Astrocyte (in vitro differentiated cells and primary cell): ENCODE results near the gene ZC3H11A. TPM values are rescaled to one million over a fixed set of nuclear protein-coding genes. Genes with fewer than 3 reads are reported as not detected.

Experiments
- DNase-seq: peaks from one replicate; pipeline ENCODE4 v3.0.0-alpha.2; 2010; ENCODE audit warnings: low read depth
- FAIRE-seq: peaks from 2 replicates; lab custom pipeline; 2011; peaks lifted over from hg19 to GRCh38; lab: Jason Lieb, UNC
- H2AFZ ChIP-seq: 2 replicates; pipeline ENCODE4 v1.6.0; 2012; ENCODE audit warnings: low read depth, low read length, inconsistent platforms
- H3K27ac ChIP-seq: 2 replicates; pipeline ENCODE4 v1.5.1; 2011; ENCODE audit warnings: low read depth, low read length, inconsistent platforms
- H3K27me3 ChIP-seq: 2 replicates; pipeline ENCODE4 v1.6.0; 2011; ENCODE audit warnings: low read length, inconsistent platforms; ENCODE audit not compliant: insufficient read depth
- H3K36me3 ChIP-seq: 2 replicates; pipeline ENCODE4 v1.5.1; 2011; ENCODE audit warnings: low read length, inconsistent platforms; ENCODE audit not compliant: insufficient read depth
- H3K4me1 ChIP-seq: 2 replicates; pipeline ENCODE4 v1.5.1; 2011; ENCODE audit warnings: low read length, inconsistent platforms; ENCODE audit not compliant: insufficient read depth
- H3K4me2 ChIP-seq: 2 replicates; pipeline ENCODE4 v1.6.0; 2012; ENCODE audit warnings: low read length, inconsistent platforms
- H3K4me3 ChIP-seq: 2 replicates; pipeline ENCODE4 v1.5.1; 2011; ENCODE audit warnings: low read depth, mild to moderate bottlenecking, low read length, inconsistent platforms; ENCODE audit not compliant: insufficient read depth
- H3K79me2 ChIP-seq: 2 replicates; pipeline ENCODE4 v1.6.0; 2012; ENCODE audit warnings: mild to moderate bottlenecking, low read length, inconsistent platforms; ENCODE audit not compliant: insufficient read depth
- H3K9ac ChIP-seq: 2 replicates; pipeline ENCODE4 v1.6.0; 2012; ENCODE audit warnings: mild to moderate bottlenecking, low read length, inconsistent platforms
- H3K9me3 ChIP-seq: 2 replicates; pipeline ENCODE4 v1.5.1; 2012; ENCODE audit warnings: low read depth, mild to moderate bottlenecking, low read length, inconsistent platforms; ENCODE audit not compliant: insufficient read depth
- H4K20me1 ChIP-seq: 2 replicates; pipeline ENCODE4 v1.6.0; 2012; ENCODE audit warnings: low read length, inconsistent platforms; ENCODE audit not compliant: insufficient read depth
- H3K27ac Mint-ChIP-seq: one replicate; pipeline ENCODE4 v1.8.0; 2021; ENCODE audit warnings: mild to moderate bottlenecking, mixed read lengths; ENCODE audit not compliant: unreplicated experiment
- H3K27me3 Mint-ChIP-seq: one replicate; pipeline ENCODE4 v1.8.0; 2021; ENCODE audit warnings: low read depth, mixed read lengths; ENCODE audit not compliant: unreplicated experiment
- H3K36me3 Mint-ChIP-seq: one replicate; pipeline ENCODE4 v1.8.0; 2021; ENCODE audit warnings: low read depth, mixed read lengths; ENCODE audit not compliant: unreplicated experiment
- H3K4me1 Mint-ChIP-seq: one replicate; pipeline ENCODE4 v1.8.0; 2021; ENCODE audit warnings: low read depth, mixed read lengths; ENCODE audit not compliant: unreplicated experiment
- H3K4me3 Mint-ChIP-seq: one replicate; pipeline ENCODE4 v1.8.0; 2021; ENCODE audit warnings: mild to moderate bottlenecking, moderate library complexity, mixed read lengths; ENCODE audit not compliant: unreplicated experiment
- H3K9me3 Mint-ChIP-seq: one replicate; pipeline ENCODE4 v1.8.0; 2021; ENCODE audit warnings: mild to moderate bottlenecking, mixed read lengths; ENCODE audit not compliant: unreplicated experiment
- CTCF ChIP-seq: IDR thresholded peaks from 2 replicates; pipeline ENCODE4 v1.5.1; 2011; ENCODE audit warnings: low read depth, mild to moderate bottlenecking, inconsistent platforms, low read length, moderate library complexity; ENCODE audit not compliant: insufficient read depth
- EZH2 ChIP-seq: IDR thresholded peaks from 2 replicates; pipeline ENCODE4 v1.6.1; 2012; ENCODE audit warnings: mild to moderate bottlenecking, low read length, inconsistent platforms; ENCODE audit not compliant: insufficient read depth
- total RNA-seq: library from RNA; stranded (reverse); gene quantifications from 2 replicates; pipeline ENCODE4 v1.2.1, GENCODE V29; 2021

The ZC3H11A gene
- total RNA-seq, 1 donor from 2014 or later: 87.4 TPM

DNA sequence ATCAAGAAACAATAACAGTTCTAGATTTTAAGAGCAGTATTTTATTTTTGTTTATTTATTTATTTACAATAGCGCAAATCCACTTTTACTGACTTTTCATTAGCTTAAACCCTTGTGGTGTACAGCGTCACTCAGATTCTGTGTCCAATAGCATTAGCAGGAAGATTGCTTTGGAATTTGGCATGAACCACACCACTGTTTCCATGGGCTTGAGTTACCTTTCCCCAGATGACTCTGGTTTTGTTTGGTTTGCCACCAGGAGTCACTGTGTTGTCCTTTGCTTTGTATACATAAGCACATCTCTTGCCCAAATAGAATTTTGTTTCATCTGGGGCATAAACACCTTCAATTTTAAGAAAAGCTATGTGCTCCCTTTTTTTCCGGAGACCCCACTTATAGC lies 40.1 kb downstream of the ZC3H11A start:
- no peaks in the 10 kb centered on the region for H3K9me3 ChIP-seq
- no peaks in the 10 kb centered on the region for H3K27me3 ChIP-seq
- FAIRE-seq (no peak), DNase-seq (no peak)
- TF ChIP-seq EZH2 (no peak), CTCF (no peak)
- no peaks in the 10 kb centered on the region for H3K27me3 Mint-ChIP-seq
- H2AFZ ChIP-seq: no peak overlapping the region
- H3K36me3 ChIP-seq: peaks cover 61% of the 10 kb centered on the region
- H3K9me3 Mint-ChIP-seq: no peaks in the 10 kb centered on the region
- H3K4me2 ChIP-seq: no peak overlapping the region
- H3K4me3 Mint-ChIP-seq: no peak overlapping the region
- H4K20me1 ChIP-seq: peaks cover 31% of the 10 kb centered on the region
- peaks cover 4% of the 10 kb centered on the region for H3K79me2 ChIP-seq
- H3K9ac ChIP-seq: no peak overlapping the region
- no peaks in the 10 kb centered on the region for H3K4me1 ChIP-seq
- no peak overlapping the region for H3K27ac Mint-ChIP-seq
- H3K27ac ChIP-seq: no peak overlapping the region
- peaks cover 19% of the 10 kb centered on the region for H3K36me3 Mint-ChIP-seq
- H3K4me1 Mint-ChIP-seq: no peaks in the 10 kb centered on the region
- H3K4me3 ChIP-seq: no peak overlapping the region

- Histone ChIP-seq H3K27ac (no peak overlapping the region), H3K4me1 (no peaks in the 10 kb centered on the region), H3K4me3 (no peak overlapping the region), H3K27me3 (no peaks in the 10 kb centered on the region), H3K9ac (no peak overlapping the region), H3K9me3 (no peaks in the 10 kb centered on the region), H3K79me2 (peaks cover 6% of the 10 kb centered on the region), H4K20me1 (peaks cover 39% of the 10 kb centered on the region), H3K4me2 (no peak overlapping the region), H2AFZ (no peak overlapping the region), H3K36me3 (peaks cover 59% of the 10 kb centered on the region)
- H3K27me3 Mint-ChIP-seq: no peaks in the 10 kb centered on the region
- H3K9me3 Mint-ChIP-seq: no peaks in the 10 kb centered on the region
- H3K27ac Mint-ChIP-seq: peak overlapping the region; percentile 16
- H3K4me3 Mint-ChIP-seq: no peak overlapping the region
- TF ChIP-seq EZH2: no peak
- no peak for TF ChIP-seq CTCF
- no peaks in the 10 kb centered on the region for H3K4me1 Mint-ChIP-seq
- peaks cover 24% of the 10 kb centered on the region for H3K36me3 Mint-ChIP-seq
- DNase-seq: peak; percentile 23
- no peak for FAIRE-seq
These were observed 43.7 kb downstream of the ZC3H11A start for GRCh38 chr1:203839081-203839480.

DNA sequence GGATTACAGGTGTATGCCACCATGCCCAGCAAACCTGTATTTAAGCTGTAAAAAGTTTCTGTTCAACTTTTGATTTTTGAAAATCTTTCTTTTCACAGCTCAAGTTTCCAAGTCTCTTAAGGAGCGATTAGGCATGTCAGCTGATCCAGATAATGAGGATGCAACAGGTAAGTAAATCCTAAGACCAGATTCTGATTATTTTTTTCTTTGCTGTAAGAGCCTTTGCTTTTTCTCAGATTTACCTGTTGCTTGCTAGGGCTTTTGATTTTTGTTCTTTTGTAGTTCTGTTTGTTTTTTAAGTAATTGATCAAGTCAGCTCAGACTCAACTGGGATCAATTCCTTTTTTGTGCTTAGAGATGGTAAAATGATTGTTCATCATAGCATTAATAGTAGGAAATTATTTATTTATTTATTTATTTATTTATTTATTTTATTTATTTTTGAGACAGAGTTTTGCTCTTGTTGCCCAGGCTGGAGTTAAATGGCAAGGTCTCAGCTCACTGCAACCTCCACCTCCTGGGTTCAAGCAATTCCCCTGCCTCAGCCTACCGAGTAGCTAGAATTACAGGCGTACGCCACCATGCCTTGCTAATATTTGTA lies 44.9 kb downstream of the ZC3H11A start:
- H3K4me1 ChIP-seq: no peaks in the 10 kb centered on the region
- H3K4me3 ChIP-seq: no peak overlapping the region
- H3K27me3 ChIP-seq: no peaks in the 10 kb centered on the region
- H3K4me2 ChIP-seq: no peak overlapping the region
- no peak overlapping the region for H3K4me3 Mint-ChIP-seq
- H3K36me3 Mint-ChIP-seq: peaks cover 24% of the 10 kb centered on the region
- H3K79me2 ChIP-seq: peaks cover 16% of the 10 kb centered on the region
- H3K36me3 ChIP-seq: peaks cover 50% of the 10 kb centered on the region
- H3K4me1 Mint-ChIP-seq: no peaks in the 10 kb centered on the region
- no peak overlapping the region for H3K9ac ChIP-seq
- no peak overlapping the region for H3K27ac Mint-ChIP-seq
- DNase-seq (no peak), FAIRE-seq (no peak)
- H3K27ac ChIP-seq: no peak overlapping the region
- no peak overlapping the region for H2AFZ ChIP-seq
- TF ChIP-seq EZH2: no peak
- TF ChIP-seq CTCF: no peak
- no peaks in the 10 kb centered on the region for H3K9me3 Mint-ChIP-seq
- peaks cover 41% of the 10 kb centered on the region for H4K20me1 ChIP-seq
- no peaks in the 10 kb centered on the region for H3K9me3 ChIP-seq
- H3K27me3 Mint-ChIP-seq: no peaks in the 10 kb centered on the region
